H1 (cell line): ENCODE data around the gene OR4F6. TPM values are rescaled to one million over a fixed set of nuclear protein-coding genes. Genes with fewer than 3 reads are reported as not detected.
"Not testable (repeated sequence)": the region's sequence is repeated elsewhere in the genome, so short reads cannot be mapped to it uniquely, and the experiment has no call there.

Experiments
- CTCF ChIA-PET: fragments of 300-600 bp; sonication (Branson Sonifier 250); formaldehyde crosslinking; loops from one replicate; lab custom pipeline; 2021; ENCODE audit not compliant: partially characterized antibody; lab: Charles Lee
- POLR2A ChIA-PET: fragments of 300-600 bp; sonication (Branson Sonifier 250); formaldehyde crosslinking; loops from one replicate; lab custom pipeline; 2021; ENCODE audit warnings: inconsistent platforms; ENCODE audit not compliant: partially characterized antibody; lab: Charles Lee
- DNase-seq, 2 experiments: peaks; one replicate each; pipeline versions ENCODE4 v3.0.0 to v3.0.0-alpha.2; 2010 to 2022; ENCODE audit warnings: low spot score in 2 of 2, low read depth in 1 of 2, mixed read lengths in 1 of 2
- FAIRE-seq: peaks from 2 replicates; lab custom pipeline; 2011; peaks lifted over from hg19 to GRCh38; lab: Jason Lieb, UNC
- H2AFZ ChIP-seq: 2 replicates; pipeline ENCODE4 v1.8.1; 2012; ENCODE audit warnings: low read length, inconsistent platforms
- H2AK5ac ChIP-seq: 2 replicates; pipeline ENCODE4 v1.6.1; 2013; ENCODE audit warnings: low read depth, low read length
- H2BK120ac ChIP-seq: replicated peaks from 2 replicates; pipeline ENCODE3; 2013; ENCODE audit warnings: low read depth, low read length, inconsistent platforms
- H2BK12ac ChIP-seq: 2 replicates; pipeline ENCODE4 v1.6.1; 2013; ENCODE audit warnings: low read depth, low read length
- H2BK15ac ChIP-seq: 2 replicates; pipeline ENCODE4 v1.6.1; 2013; ENCODE audit warnings: low read length
- H2BK20ac ChIP-seq: 2 replicates; pipeline ENCODE4 v1.6.1; 2013; ENCODE audit warnings: low read length
- H2BK5ac ChIP-seq: 2 replicates; pipeline ENCODE4 v1.6.1; 2013; ENCODE audit warnings: low read depth, low read length
- H3K14ac ChIP-seq: 2 replicates; pipeline ENCODE4 v1.6.1; 2013; ENCODE audit warnings: inconsistent platforms; ENCODE audit not compliant: insufficient read length
- H3K18ac ChIP-seq: 2 replicates; pipeline ENCODE4 v1.6.1; 2013; ENCODE audit warnings: low read length; ENCODE audit errors: extremely low read depth
- H3K23ac ChIP-seq: 2 replicates; pipeline ENCODE4 v1.6.1; 2013; ENCODE audit warnings: inconsistent platforms; ENCODE audit not compliant: insufficient read length
- H3K23me2 ChIP-seq: 2 replicates; pipeline ENCODE4 v1.6.1; 2013; ENCODE audit warnings: low read depth, low read length
- H3K27ac ChIP-seq: 2 replicates; pipeline ENCODE4 v1.6.1; 2011; ENCODE audit warnings: low read depth, low read length, inconsistent platforms
- H3K27me3 ChIP-seq, 4 experiments: replicated peaks in 1 of 4; 1 replicate in 1 of 4; 2 replicates in 3 of 4; pipeline versions ENCODE4 v1.6.1 to v1.8.1; 2011 to 2013; ENCODE audit warnings: low read length in 3 of 4, mild to moderate bottlenecking in 3 of 4, inconsistent platforms in 2 of 4, mixed read lengths in 2 of 4, moderate library complexity in 1 of 4; ENCODE audit not compliant: control insufficient read depth in 3 of 4, insufficient read depth in 3 of 4; ENCODE audit errors: extremely low read depth in 1 of 4
- H3K36me3 ChIP-seq, 4 experiments: 2 replicates each; pipeline versions ENCODE4 v1.6.1 to v1.8.1; 2011 to 2013; ENCODE audit warnings: mild to moderate bottlenecking in 4 of 4, low read length in 3 of 4, moderate library complexity in 2 of 4, control low read depth in 1 of 4, inconsistent platforms in 1 of 4; ENCODE audit not compliant: insufficient read depth in 4 of 4, control insufficient read depth in 2 of 4
- H3K4ac ChIP-seq: replicated peaks from 2 replicates; pipeline ENCODE3; 2013; ENCODE audit warnings: low read length, low read depth, mixed read lengths, inconsistent platforms; ENCODE audit not compliant: insufficient read length
- H3K4me1 ChIP-seq, 4 experiments: replicated peaks in 1 of 4; 1 replicate in 1 of 4; 2 replicates in 3 of 4; pipeline versions ENCODE4 v1.6.1 to v1.8.1; 2011 to 2013; ENCODE audit warnings: low read length in 3 of 4, inconsistent platforms in 2 of 4, mixed read lengths in 1 of 4; ENCODE audit not compliant: insufficient read depth in 4 of 4, control insufficient read depth in 3 of 4
- H3K4me2 ChIP-seq, 2 experiments: 2 replicates each; pipeline versions ENCODE4 v1.6.1 to v1.8.1; 2011 to 2013; ENCODE audit warnings: low read depth in 2 of 2, low read length in 2 of 2, control low read depth in 1 of 2, inconsistent platforms in 1 of 2, mild to moderate bottlenecking in 1 of 2; ENCODE audit not compliant: insufficient read depth in 1 of 2
- H3K4me3 ChIP-seq, 4 experiments: fragments of 200-600, 300-600 bp in 1 of 4; sonication (generic), shearing (Covaris generic), sonication (Bioruptor Twin) in 1 of 4; 2 replicates each; pipeline versions ENCODE4 v1.5.1 to v1.8.1; 2011 to 2016; ENCODE audit warnings: low read length in 4 of 4, low read depth in 3 of 4, control low read depth in 2 of 4, inconsistent platforms in 2 of 4, mild to moderate bottlenecking in 2 of 4, mixed read lengths in 1 of 4, moderate library complexity in 1 of 4; ENCODE audit not compliant: insufficient read depth in 2 of 4; ENCODE audit errors: extremely low read depth in 1 of 4
- H3K56ac ChIP-seq: replicated peaks from 2 replicates; pipeline ENCODE3; 2013; ENCODE audit warnings: low read depth, mild to moderate bottlenecking, mixed read lengths, low read length, inconsistent platforms; ENCODE audit not compliant: insufficient read length
- H3K79me1 ChIP-seq: 2 replicates; pipeline ENCODE4 v1.6.1; 2013; ENCODE audit warnings: low read depth, low read length, control low read depth
- H3K79me2 ChIP-seq, 2 experiments: 2 replicates each; pipeline versions ENCODE4 v1.6.1 to v1.8.1; 2012 to 2013; ENCODE audit warnings: low read length in 2 of 2, mild to moderate bottlenecking in 2 of 2, inconsistent platforms in 1 of 2; ENCODE audit not compliant: insufficient read depth in 2 of 2, control insufficient read depth in 1 of 2
- H3K9ac ChIP-seq, 4 experiments: replicated peaks in 1 of 4; 1 replicate in 1 of 4; 2 replicates in 3 of 4; pipeline versions ENCODE4 v1.6.1 to v1.8.1; 2011 to 2013; ENCODE audit warnings: low read depth in 3 of 4, low read length in 3 of 4, control low read depth in 2 of 4, mild to moderate bottlenecking in 2 of 4, moderate library complexity in 2 of 4, inconsistent platforms in 1 of 4; ENCODE audit errors: extremely low read depth in 1 of 4
- H3K9me3 ChIP-seq, 2 experiments: 2 replicates each; pipeline versions ENCODE4 v1.6.1 to v1.8.1; 2012 to 2013; ENCODE audit warnings: mild to moderate bottlenecking in 2 of 2, moderate library complexity in 2 of 2, control low read depth in 1 of 2, inconsistent platforms in 1 of 2, low read depth in 1 of 2, low read length in 1 of 2, mixed read lengths in 1 of 2; ENCODE audit not compliant: insufficient read depth in 2 of 2
- H4K20me1 ChIP-seq, 2 experiments: replicated peaks in 1 of 2; 2 replicates each; pipeline versions ENCODE3 to v1.8.1; 2011 to 2013; ENCODE audit warnings: inconsistent platforms in 2 of 2, low read length in 2 of 2, mild to moderate bottlenecking in 1 of 2; ENCODE audit not compliant: insufficient read depth in 2 of 2, control insufficient read depth in 1 of 2
- H4K5ac ChIP-seq: 2 replicates; pipeline ENCODE4 v1.6.1; 2013; ENCODE audit warnings: low read length, low read depth, mixed read lengths, inconsistent platforms; ENCODE audit not compliant: insufficient read length
- H4K8ac ChIP-seq: 2 replicates; pipeline ENCODE4 v1.8.0; 2013; ENCODE audit warnings: mild to moderate bottlenecking, moderate library complexity, low read length, inconsistent platforms; ENCODE audit not compliant: insufficient read depth; ENCODE audit errors: extremely low read depth
- H4K91ac ChIP-seq: replicated peaks from 2 replicates; pipeline ENCODE3; 2013; ENCODE audit warnings: low read length, mixed read lengths, inconsistent platforms; ENCODE audit not compliant: insufficient read length
- WGBS, 2 experiments: shearing (Covaris generic) in 1 of 2; methylation state at CpG; one replicate each; pipeline versions ENCODE4 v1.1.6 to v1.1.7; 2013 to 2015; ENCODE audit warnings: low lambda C conversion rate in 2 of 2, mixed read lengths in 2 of 2, inconsistent platforms in 1 of 2, low coverage in 1 of 2, missing lambda C conversion rate in 1 of 2; ENCODE audit not compliant: insufficient replicate concordance in 2 of 2, insufficient coverage in 1 of 2, insufficient read length in 1 of 2; ENCODE audit errors: extremely low coverage in 1 of 2, missing lambda C conversion rate in 1 of 2; 5-methylcytosine and 5-hydroxymethylcytosine counted together
- polyA plus RNA-seq, 7 experiments: library from polyadenylated mRNA; depleted of rRNA in 3 of 7; stranded (reverse) in 5 of 7; unstranded in 2 of 7; fragments of >200 nt in 5 of 7; fragments of 200-250 nt in 2 of 7; gene quantifications; 1 replicate in 5 of 7; 2 replicates in 1 of 7; 4 replicates in 1 of 7; pipeline versions ENCODE4 v1.2.1 to v1.2.3, GENCODE V29; 2011 to 2013; ENCODE audit warnings: missing spikeins in 2 of 7, mixed read lengths in 2 of 7
- total RNA-seq: library from RNA; stranded (reverse); fragmentation: NEBNext Ultra II Directional; extraction: Animal tissue kit (Norgen Biotek cat#: 25700); gene quantifications from 2 replicates; pipeline ENCODE4 v1.2.1, GENCODE V29; 2021

OR4F6 gene
- total and polyA plus RNA-seq, 2 of the 8 experiments (the other 6 are each of a cell fraction or from before 2014, with no cell fraction given), result not detected

- H3K23me2 ChIP-seq, H3K4me3 ChIP-seq, H4K91ac ChIP-seq, H2AFZ ChIP-seq, H3K9ac ChIP-seq, H3K56ac ChIP-seq, H3K79me1 ChIP-seq, H3K14ac ChIP-seq, H3K18ac ChIP-seq, H2BK120ac ChIP-seq, H2BK20ac ChIP-seq, H2BK12ac ChIP-seq, H2BK5ac ChIP-seq, H3K4me1 ChIP-seq, FAIRE-seq, H4K5ac ChIP-seq, H2BK15ac ChIP-seq, H4K8ac ChIP-seq, H3K27ac ChIP-seq, POLR2A ChIA-PET, DNase-seq, H4K20me1 ChIP-seq, H3K4ac ChIP-seq, H2AK5ac ChIP-seq, H3K36me3 ChIP-seq, H3K79me2 ChIP-seq, CTCF ChIA-PET, H3K4me2 ChIP-seq, H3K23ac ChIP-seq, H3K27me3 ChIP-seq: not testable (repeated sequence)
- H3K9me3 ChIP-seq, result peaks cover 13 to 35% of the 10 kb centered on the region in 2 experiments; a peak in 2 of 4 replicates
- 88% methylated on average over 1 of the region's 1 CpG; no CpG with 5 or more reads in 1 of the 2 experiments for WGBS, 2 experiments
Measured at GRCh38 chr15:101780225-101780624, 23.1 kb upstream of the OR4F6 start.
